H1 (cell line): ENCODE results near the gene INPP4B. TPM values are rescaled to one million over a fixed set of nuclear protein-coding genes. Genes with fewer than 3 reads are reported as not detected.

Source experiments
- CTCF ChIA-PET: fragments of 300-600 bp; sonication (Branson Sonifier 250); formaldehyde crosslinking; loops from one replicate; lab custom pipeline; 2021; ENCODE audit not compliant: partially characterized antibody; lab: Charles Lee
- POLR2A ChIA-PET: fragments of 300-600 bp; sonication (Branson Sonifier 250); formaldehyde crosslinking; loops from one replicate; lab custom pipeline; 2021; ENCODE audit warnings: inconsistent platforms; ENCODE audit not compliant: partially characterized antibody; lab: Charles Lee
- DNase-seq, 2 experiments: peaks; one replicate each; pipeline versions ENCODE4 v3.0.0 to v3.0.0-alpha.2; 2010 to 2022; ENCODE audit warnings: low spot score in 2 of 2, low read depth in 1 of 2, mixed read lengths in 1 of 2
- FAIRE-seq: peaks from 2 replicates; lab custom pipeline; 2011; peaks lifted over from hg19 to GRCh38; lab: Jason Lieb, UNC
- H2AFZ ChIP-seq: 2 replicates; pipeline ENCODE4 v1.8.1; 2012; ENCODE audit warnings: low read length, inconsistent platforms
- H2AK5ac ChIP-seq: 2 replicates; pipeline ENCODE4 v1.6.1; 2013; ENCODE audit warnings: low read depth, low read length
- H2BK120ac ChIP-seq: replicated peaks from 2 replicates; pipeline ENCODE3; 2013; ENCODE audit warnings: low read depth, low read length, inconsistent platforms
- H2BK12ac ChIP-seq: 2 replicates; pipeline ENCODE4 v1.6.1; 2013; ENCODE audit warnings: low read depth, low read length
- H2BK15ac ChIP-seq: 2 replicates; pipeline ENCODE4 v1.6.1; 2013; ENCODE audit warnings: low read length
- H2BK20ac ChIP-seq: 2 replicates; pipeline ENCODE4 v1.6.1; 2013; ENCODE audit warnings: low read length
- H2BK5ac ChIP-seq: 2 replicates; pipeline ENCODE4 v1.6.1; 2013; ENCODE audit warnings: low read depth, low read length
- H3K14ac ChIP-seq: 2 replicates; pipeline ENCODE4 v1.6.1; 2013; ENCODE audit warnings: inconsistent platforms; ENCODE audit not compliant: insufficient read length
- H3K18ac ChIP-seq: 2 replicates; pipeline ENCODE4 v1.6.1; 2013; ENCODE audit warnings: low read length; ENCODE audit errors: extremely low read depth
- H3K23ac ChIP-seq: 2 replicates; pipeline ENCODE4 v1.6.1; 2013; ENCODE audit warnings: inconsistent platforms; ENCODE audit not compliant: insufficient read length
- H3K23me2 ChIP-seq: 2 replicates; pipeline ENCODE4 v1.6.1; 2013; ENCODE audit warnings: low read depth, low read length
- H3K27ac ChIP-seq: 2 replicates; pipeline ENCODE4 v1.6.1; 2011; ENCODE audit warnings: low read depth, low read length, inconsistent platforms
- H3K27me3 ChIP-seq, 4 experiments: replicated peaks in 1 of 4; 1 replicate in 1 of 4; 2 replicates in 3 of 4; pipeline versions ENCODE4 v1.6.1 to v1.8.1; 2011 to 2013; ENCODE audit warnings: low read length in 3 of 4, mild to moderate bottlenecking in 3 of 4, inconsistent platforms in 2 of 4, mixed read lengths in 2 of 4, moderate library complexity in 1 of 4; ENCODE audit not compliant: control insufficient read depth in 3 of 4, insufficient read depth in 3 of 4; ENCODE audit errors: extremely low read depth in 1 of 4
- H3K36me3 ChIP-seq, 4 experiments: 2 replicates each; pipeline versions ENCODE4 v1.6.1 to v1.8.1; 2011 to 2013; ENCODE audit warnings: mild to moderate bottlenecking in 4 of 4, low read length in 3 of 4, moderate library complexity in 2 of 4, control low read depth in 1 of 4, inconsistent platforms in 1 of 4; ENCODE audit not compliant: insufficient read depth in 4 of 4, control insufficient read depth in 2 of 4
- H3K4ac ChIP-seq: replicated peaks from 2 replicates; pipeline ENCODE3; 2013; ENCODE audit warnings: low read length, low read depth, mixed read lengths, inconsistent platforms; ENCODE audit not compliant: insufficient read length
- H3K4me1 ChIP-seq, 4 experiments: replicated peaks in 1 of 4; 1 replicate in 1 of 4; 2 replicates in 3 of 4; pipeline versions ENCODE4 v1.6.1 to v1.8.1; 2011 to 2013; ENCODE audit warnings: low read length in 3 of 4, inconsistent platforms in 2 of 4, mixed read lengths in 1 of 4; ENCODE audit not compliant: insufficient read depth in 4 of 4, control insufficient read depth in 3 of 4
- H3K4me2 ChIP-seq, 2 experiments: 2 replicates each; pipeline versions ENCODE4 v1.6.1 to v1.8.1; 2011 to 2013; ENCODE audit warnings: low read depth in 2 of 2, low read length in 2 of 2, control low read depth in 1 of 2, inconsistent platforms in 1 of 2, mild to moderate bottlenecking in 1 of 2; ENCODE audit not compliant: insufficient read depth in 1 of 2
- H3K4me3 ChIP-seq, 4 experiments: fragments of 200-600, 300-600 bp in 1 of 4; sonication (generic), shearing (Covaris generic), sonication (Bioruptor Twin) in 1 of 4; 2 replicates each; pipeline versions ENCODE4 v1.5.1 to v1.8.1; 2011 to 2016; ENCODE audit warnings: low read length in 4 of 4, low read depth in 3 of 4, control low read depth in 2 of 4, inconsistent platforms in 2 of 4, mild to moderate bottlenecking in 2 of 4, mixed read lengths in 1 of 4, moderate library complexity in 1 of 4; ENCODE audit not compliant: insufficient read depth in 2 of 4; ENCODE audit errors: extremely low read depth in 1 of 4
- H3K56ac ChIP-seq: replicated peaks from 2 replicates; pipeline ENCODE3; 2013; ENCODE audit warnings: low read depth, mild to moderate bottlenecking, mixed read lengths, low read length, inconsistent platforms; ENCODE audit not compliant: insufficient read length
- H3K79me1 ChIP-seq: 2 replicates; pipeline ENCODE4 v1.6.1; 2013; ENCODE audit warnings: low read depth, low read length, control low read depth
- H3K79me2 ChIP-seq, 2 experiments: 2 replicates each; pipeline versions ENCODE4 v1.6.1 to v1.8.1; 2012 to 2013; ENCODE audit warnings: low read length in 2 of 2, mild to moderate bottlenecking in 2 of 2, inconsistent platforms in 1 of 2; ENCODE audit not compliant: insufficient read depth in 2 of 2, control insufficient read depth in 1 of 2
- H3K9ac ChIP-seq, 4 experiments: replicated peaks in 1 of 4; 1 replicate in 1 of 4; 2 replicates in 3 of 4; pipeline versions ENCODE4 v1.6.1 to v1.8.1; 2011 to 2013; ENCODE audit warnings: low read depth in 3 of 4, low read length in 3 of 4, control low read depth in 2 of 4, mild to moderate bottlenecking in 2 of 4, moderate library complexity in 2 of 4, inconsistent platforms in 1 of 4; ENCODE audit errors: extremely low read depth in 1 of 4
- H3K9me3 ChIP-seq, 2 experiments: 2 replicates each; pipeline versions ENCODE4 v1.6.1 to v1.8.1; 2012 to 2013; ENCODE audit warnings: mild to moderate bottlenecking in 2 of 2, moderate library complexity in 2 of 2, control low read depth in 1 of 2, inconsistent platforms in 1 of 2, low read depth in 1 of 2, low read length in 1 of 2, mixed read lengths in 1 of 2; ENCODE audit not compliant: insufficient read depth in 2 of 2
- H4K20me1 ChIP-seq, 2 experiments: replicated peaks in 1 of 2; 2 replicates each; pipeline versions ENCODE3 to v1.8.1; 2011 to 2013; ENCODE audit warnings: inconsistent platforms in 2 of 2, low read length in 2 of 2, mild to moderate bottlenecking in 1 of 2; ENCODE audit not compliant: insufficient read depth in 2 of 2, control insufficient read depth in 1 of 2
- H4K5ac ChIP-seq: 2 replicates; pipeline ENCODE4 v1.6.1; 2013; ENCODE audit warnings: low read length, low read depth, mixed read lengths, inconsistent platforms; ENCODE audit not compliant: insufficient read length
- H4K8ac ChIP-seq: 2 replicates; pipeline ENCODE4 v1.8.0; 2013; ENCODE audit warnings: mild to moderate bottlenecking, moderate library complexity, low read length, inconsistent platforms; ENCODE audit not compliant: insufficient read depth; ENCODE audit errors: extremely low read depth
- H4K91ac ChIP-seq: replicated peaks from 2 replicates; pipeline ENCODE3; 2013; ENCODE audit warnings: low read length, mixed read lengths, inconsistent platforms; ENCODE audit not compliant: insufficient read length
- BRCA1 ChIP-seq: IDR thresholded peaks from 2 replicates; pipeline ENCODE4 v1.6.1; 2012; ENCODE audit warnings: low read depth, low read length, improper control_type of control experiment
- CTCF ChIP-seq, 3 experiments: IDR thresholded peaks; 1 replicate in 2 of 3; 2 replicates in 1 of 3; pipeline versions ENCODE4 v1.5.1 to v1.6.1; 2011; ENCODE audit warnings: low read length in 3 of 3, mild to moderate bottlenecking in 3 of 3, inconsistent platforms in 2 of 3, low read depth in 1 of 3, moderate library complexity in 1 of 3; ENCODE audit not compliant: insufficient read depth in 1 of 3; ENCODE audit errors: control extremely low read depth in 1 of 3
- HDAC2 ChIP-seq, 2 experiments: fragments of 300-600 bp in 1 of 2; sonication (generic) in 1 of 2; IDR thresholded peaks; 2 replicates each; pipeline ENCODE4 v1.6.1; 2011 to 2012; ENCODE audit warnings: low read depth in 2 of 2, low read length in 2 of 2, mild to moderate bottlenecking in 2 of 2, moderate library complexity in 2 of 2, borderline replicate concordance in 1 of 2, inconsistent platforms in 1 of 2
- HDAC6 ChIP-seq: IDR thresholded peaks from one replicate; pipeline ENCODE4 v1.7.1; 2012; ENCODE audit warnings: low read depth, mild to moderate bottlenecking, inconsistent platforms, low read length, moderate library complexity
- JUND ChIP-seq: IDR thresholded peaks from 2 replicates; pipeline ENCODE4 v1.6.1; 2011; ENCODE audit warnings: mild to moderate bottlenecking, improper control_type of control experiment, low read length
- MAFK ChIP-seq: IDR thresholded peaks from 2 replicates; pipeline ENCODE4 v1.6.1; 2012; ENCODE audit warnings: low read depth, mild to moderate bottlenecking, improper control_type of control experiment, low read length
- RXRA ChIP-seq: IDR thresholded peaks from 2 replicates; pipeline ENCODE4 v1.6.1; 2011; ENCODE audit warnings: low read depth, mild to moderate bottlenecking, low read length, moderate library complexity; ENCODE audit not compliant: insufficient read depth
- SIN3A ChIP-seq, 2 experiments: IDR thresholded peaks in 1 of 2; conservative IDR thresholded peaks in 1 of 2; 2 replicates each; pipeline ENCODE4 v1.6.1; 2011 to 2012; ENCODE audit warnings: low read length in 2 of 2, improper control_type of control experiment in 1 of 2, low read depth in 1 of 2, mild to moderate bottlenecking in 1 of 2
- SP4 ChIP-seq: IDR thresholded peaks from 2 replicates; pipeline ENCODE4 v1.6.1; 2012; ENCODE audit warnings: low read length, inconsistent platforms
- TCF12 ChIP-seq: IDR thresholded peaks from 2 replicates; pipeline ENCODE4 v1.6.1; 2011; ENCODE audit warnings: low read depth, mild to moderate bottlenecking, low read length
- WGBS, 2 experiments: shearing (Covaris generic) in 1 of 2; methylation state at CpG; one replicate each; pipeline versions ENCODE4 v1.1.6 to v1.1.7; 2013 to 2015; ENCODE audit warnings: low lambda C conversion rate in 2 of 2, mixed read lengths in 2 of 2, inconsistent platforms in 1 of 2, low coverage in 1 of 2, missing lambda C conversion rate in 1 of 2; ENCODE audit not compliant: insufficient replicate concordance in 2 of 2, insufficient coverage in 1 of 2, insufficient read length in 1 of 2; ENCODE audit errors: extremely low coverage in 1 of 2, missing lambda C conversion rate in 1 of 2; 5-methylcytosine and 5-hydroxymethylcytosine counted together
- polyA plus RNA-seq, 7 experiments: library from polyadenylated mRNA; depleted of rRNA in 3 of 7; stranded (reverse) in 5 of 7; unstranded in 2 of 7; fragments of >200 nt in 5 of 7; fragments of 200-250 nt in 2 of 7; gene quantifications; 1 replicate in 5 of 7; 2 replicates in 1 of 7; 4 replicates in 1 of 7; pipeline versions ENCODE4 v1.2.1 to v1.2.3, GENCODE V29; 2011 to 2013; ENCODE audit warnings: missing spikeins in 2 of 7, mixed read lengths in 2 of 7
- total RNA-seq: library from RNA; stranded (reverse); fragmentation: NEBNext Ultra II Directional; extraction: Animal tissue kit (Norgen Biotek cat#: 25700); gene quantifications from 2 replicates; pipeline ENCODE4 v1.2.1, GENCODE V29; 2021
- TF ChIP-seq, protein P1 (sequence below): IDR thresholded peaks from 2 replicates; pipeline ENCODE4 v1.6.1; 2012; ENCODE audit warnings: inconsistent platforms

The INPP4B gene
- total and polyA plus RNA-seq, 2 of the 8 experiments (the other 6 are each of a cell fraction or from before 2014, with no cell fraction given), result 0.11 to 0.54 TPM

DNA sequence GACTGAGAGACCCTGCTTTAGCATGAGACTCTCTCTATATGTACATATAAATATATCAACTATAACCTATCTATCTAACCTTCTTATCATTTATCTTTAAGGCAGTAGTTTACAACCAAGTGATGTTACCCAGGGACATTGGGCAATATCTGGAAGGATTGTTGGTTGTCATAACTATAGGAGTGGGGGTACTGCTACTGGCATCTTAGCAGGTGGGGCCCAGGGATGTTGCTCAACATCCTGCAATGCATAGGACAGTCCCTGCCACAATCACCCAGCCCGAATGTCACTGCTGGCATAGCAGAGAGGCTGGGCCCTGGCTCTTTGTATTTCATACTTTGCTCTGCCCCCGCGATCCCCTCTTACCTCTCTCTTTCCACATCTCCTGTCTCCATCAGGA is 812.0 kb downstream of the INPP4B start:
- Histone ChIP-seq H3K4me3 (no peak overlapping the region), H3K23me2 (no peaks in the 10 kb centered on the region), H3K4me2 (no peak overlapping the region), H2BK15ac (no peak overlapping the region), H2BK5ac (no peak overlapping the region), H3K9me3 (no peaks in the 10 kb centered on the region), H2BK12ac (no peak overlapping the region), H4K5ac (no peak overlapping the region), H2AFZ (no peak overlapping the region), H3K14ac (no peak overlapping the region), H4K20me1 (no peaks in the 10 kb centered on the region), H3K79me2 (no peaks in the 10 kb centered on the region), H2AK5ac (no peak overlapping the region), H3K27ac (no peak overlapping the region), H2BK20ac (no peak overlapping the region), H3K9ac (no peak overlapping the region), H3K23ac (no peak overlapping the region), H2BK120ac (no peak overlapping the region), H3K56ac (no peak overlapping the region), H4K8ac (no peak overlapping the region), H3K79me1 (no peaks in the 10 kb centered on the region), H3K4me1 (no peaks in the 10 kb centered on the region), H4K91ac (no peak overlapping the region), H3K18ac (no peak overlapping the region), H3K27me3 (peaks cover 0 to 1% (median 0%) of the 10 kb centered on the region in 4 experiments; a peak in 1 of 7 replicates), H3K36me3 (no peaks in the 10 kb centered on the region), H3K4ac (no peak overlapping the region)
- FAIRE-seq, result no peak
- no peak for TF ChIP-seq TCF12
- no peak for TF ChIP-seq SP4
- no peak for TF ChIP-seq SIN3A (conservative IDR thresholded peaks at IDR 0.05 in 1 of 2, IDR thresholded peaks at IDR 0.05 in 1 of 2; ENCODE audit: low read depth in 1 of 2, low read length in 2 of 2)
- TF ChIP-seq HDAC2 (IDR thresholded peaks at IDR 0.05; ENCODE audit: borderline replicate concordance in 1 of 2, low read depth in 2 of 2, low read length in 2 of 2), result no peak
- TF ChIP-seq HDAC6, result no peak
- TF ChIP-seq, protein P1, sequence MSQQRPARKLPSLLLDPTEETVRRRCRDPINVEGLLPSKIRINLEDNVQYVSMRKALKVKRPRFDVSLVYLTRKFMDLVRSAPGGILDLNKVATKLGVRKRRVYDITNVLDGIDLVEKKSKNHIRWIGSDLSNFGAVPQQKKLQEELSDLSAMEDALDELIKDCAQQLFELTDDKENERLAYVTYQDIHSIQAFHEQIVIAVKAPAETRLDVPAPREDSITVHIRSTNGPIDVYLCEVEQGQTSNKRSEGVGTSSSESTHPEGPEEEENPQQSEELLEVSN, result no peak
- no peak for TF ChIP-seq MAFK
- TF ChIP-seq BRCA1, result no peak
- TF ChIP-seq RXRA, result no peak
- no peak for TF ChIP-seq CTCF (IDR thresholded peaks at IDR 0.05; ENCODE audit: control extremely low read depth in 1 of 3, insufficient read depth in 1 of 3, low read depth in 1 of 3, low read length in 3 of 3)
- TF ChIP-seq JUND, result no peak
- DNase-seq, result no peak
- CTCF ChIA-PET, result interaction anchor here (1.0 kb wide), 1 partner anchor 220 kb away, joined by 4 read pairs; no protein-coding TSS in a partner anchor
- WGBS, 2 experiments, result 100% methylated on average over 2 to 3 of the region's 3 CpGs
- POLR2A ChIA-PET, result no interaction called here
